Central memory CD8-positive, alpha-beta T cell (primary cell): ENCODE results near the gene FGF14.
"Not testable (repeated sequence)": the region's sequence is repeated elsewhere in the genome, so short reads cannot be mapped to it uniquely, and the experiment has no call there.

Source experiments
- ATAC-seq: fragments of 150-1000 bp; cut with Tn5 transposase; replicated peaks from 2 replicates; pipeline ENCODE4 v1.10.0; 2022; ENCODE audit warnings: mild to moderate bottlenecking, moderate FRiP score, moderate number of reproducible peaks; ENCODE audit not compliant: poor library complexity, severe bottlenecking; ENCODE audit errors: extremely low read depth
- DNase-seq, 2 donors: peaks; one replicate each; pipeline ENCODE4 v3.0.0; 2021; ENCODE audit warnings: low spot score in 2 of 2
- H3K27ac Mint-ChIP-seq: one replicate; pipeline ENCODE4 v1.8.0; 2022; ENCODE audit warnings: low read depth, mild to moderate bottlenecking, moderate library complexity, mixed read lengths
- H3K27me3 Mint-ChIP-seq: one replicate; pipeline ENCODE4 v1.8.0; 2022; ENCODE audit warnings: mixed read lengths
- H3K36me3 Mint-ChIP-seq: one replicate; pipeline ENCODE4 v1.8.0; 2022; ENCODE audit warnings: mild to moderate bottlenecking, moderate library complexity, mixed read lengths; ENCODE audit not compliant: insufficient read depth
- H3K4me1 Mint-ChIP-seq: one replicate; pipeline ENCODE4 v1.8.0; 2022; ENCODE audit warnings: mixed read lengths
- H3K4me3 Mint-ChIP-seq: one replicate; pipeline ENCODE4 v1.8.0; 2022; ENCODE audit warnings: mild to moderate bottlenecking, moderate library complexity, mixed read lengths
- H3K9me3 Mint-ChIP-seq: one replicate; pipeline ENCODE4 v1.8.0; 2022; ENCODE audit warnings: mixed read lengths

Gene FGF14

DNA sequence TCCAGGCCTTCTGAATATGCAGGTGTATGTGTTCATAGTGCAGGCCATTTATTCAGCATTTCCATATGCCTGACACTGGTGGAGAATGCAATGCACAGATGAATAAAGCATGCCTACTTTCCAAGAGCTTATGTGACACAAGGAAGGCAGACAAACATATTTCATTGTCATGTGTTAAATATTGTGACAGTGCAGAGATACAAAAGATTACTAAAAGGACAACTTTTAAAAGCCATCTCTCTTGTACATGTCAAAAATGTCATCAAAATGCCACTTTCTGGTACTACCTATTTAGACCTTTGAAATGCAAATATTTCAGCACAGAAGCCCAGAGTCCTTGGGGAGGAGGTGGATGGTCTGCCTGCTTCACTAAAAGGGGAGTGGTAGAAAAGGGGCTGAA is 254.5 kb downstream of the FGF14 start:
- H3K4me1 Mint-ChIP-seq, result no peaks in the 10 kb centered on the region
- no peak overlapping the region for H3K4me3 Mint-ChIP-seq
- H3K9me3 Mint-ChIP-seq, result no peaks in the 10 kb centered on the region
- DNase-seq, result no peak
- no peaks in the 10 kb centered on the region for H3K36me3 Mint-ChIP-seq
- H3K27ac Mint-ChIP-seq, result no peak overlapping the region
- no peaks in the 10 kb centered on the region for H3K27me3 Mint-ChIP-seq
- ATAC-seq, result no peak

DNA sequence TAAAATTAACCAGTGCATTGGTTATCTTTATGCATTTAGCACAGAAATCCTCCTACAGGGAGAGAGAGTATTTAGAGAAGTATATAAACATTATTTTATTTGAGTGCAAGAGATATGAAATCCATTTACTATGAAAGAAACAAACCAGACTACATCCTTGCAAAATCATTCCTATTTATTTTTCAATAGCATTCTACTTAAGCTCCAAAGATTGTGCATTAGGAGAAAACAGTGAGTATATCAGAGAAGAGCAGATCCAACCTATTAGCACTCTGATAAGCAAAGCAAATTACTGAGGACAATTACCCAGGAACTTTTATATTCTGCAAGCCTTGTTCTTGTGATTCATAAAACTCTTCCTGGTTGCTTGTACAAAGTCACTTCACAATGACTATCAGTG is 256.1 kb downstream of the FGF14 start:
- H3K36me3 Mint-ChIP-seq, result no peaks in the 10 kb centered on the region
- no peaks in the 10 kb centered on the region for H3K9me3 Mint-ChIP-seq
- H3K27me3 Mint-ChIP-seq, result no peaks in the 10 kb centered on the region
- DNase-seq, result no peak
- no peak overlapping the region for H3K4me3 Mint-ChIP-seq
- H3K27ac Mint-ChIP-seq, result no peak overlapping the region
- ATAC-seq, result no peak
- H3K4me1 Mint-ChIP-seq, result no peaks in the 10 kb centered on the region

DNA sequence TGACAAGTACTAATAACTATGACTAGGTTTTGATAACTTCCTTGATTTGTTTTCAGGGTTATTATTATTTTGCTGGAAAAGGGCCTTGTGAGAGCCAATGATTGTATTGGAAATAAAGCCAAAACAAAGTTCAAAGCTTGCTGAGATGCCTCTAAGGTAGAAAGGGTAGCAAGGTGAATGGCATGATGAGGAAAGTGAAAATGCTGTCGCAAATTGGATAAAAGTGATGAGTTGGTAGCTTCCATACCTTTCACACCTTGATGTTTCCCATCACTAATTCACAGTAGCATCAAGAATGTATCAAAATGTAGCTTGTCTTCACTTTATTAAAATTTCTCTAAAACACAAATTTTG is 259.4 kb downstream of the FGF14 start:
- Mint-ChIP-seq H3K4me3 (no peak overlapping the region), H3K27ac (no peak overlapping the region), H3K4me1 (no peaks in the 10 kb centered on the region), H3K36me3 (no peaks in the 10 kb centered on the region), H3K27me3 (no peaks in the 10 kb centered on the region), H3K9me3 (no peaks in the 10 kb centered on the region)
- no peak for DNase-seq
- no peak for ATAC-seq

DNA sequence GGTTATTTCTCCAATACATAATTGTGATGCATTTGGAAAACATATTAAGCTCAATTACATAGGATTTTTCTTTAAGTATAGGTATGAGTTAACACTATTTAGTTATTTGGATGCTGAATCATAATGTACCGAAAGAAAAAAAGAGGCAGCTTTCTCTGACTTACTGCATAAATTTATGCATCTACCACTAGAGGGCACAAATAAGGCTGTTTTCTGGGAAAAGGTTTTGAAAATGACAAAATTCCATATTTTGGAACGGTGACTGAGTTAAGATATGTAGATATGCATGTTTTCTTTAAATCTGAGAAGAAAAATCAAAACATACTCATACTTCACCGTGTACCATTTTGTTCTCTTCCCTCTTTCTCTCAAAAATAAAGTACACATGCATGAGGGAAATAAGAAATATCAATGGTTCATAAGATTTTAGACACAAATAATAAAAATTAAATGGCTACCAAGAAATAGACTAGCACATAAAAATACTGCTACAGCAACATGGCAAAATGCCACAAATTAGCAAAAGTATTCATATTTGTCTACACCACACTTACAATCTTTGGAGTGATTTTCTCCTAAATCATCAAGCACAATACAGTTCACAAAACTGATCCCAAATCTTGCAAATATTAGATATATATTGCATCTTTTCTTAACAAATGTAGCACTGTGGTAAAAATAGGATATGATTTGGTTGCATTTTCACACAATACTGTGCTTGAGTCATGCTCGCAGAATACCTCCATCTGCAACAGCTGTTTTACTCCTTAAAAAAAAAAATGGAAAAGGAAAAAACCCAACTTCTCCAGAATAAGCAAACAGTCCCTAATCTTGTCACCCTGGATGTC is 260.0 kb downstream of the FGF14 start:
- H3K4me3 Mint-ChIP-seq, result no peak overlapping the region
- H3K27ac Mint-ChIP-seq, result no peak overlapping the region
- H3K27me3 Mint-ChIP-seq, result no peaks in the 10 kb centered on the region
- DNase-seq (no peak), ATAC-seq (no peak)
- no peaks in the 10 kb centered on the region for H3K4me1 Mint-ChIP-seq
- H3K36me3 Mint-ChIP-seq, result no peaks in the 10 kb centered on the region
- H3K9me3 Mint-ChIP-seq, result no peaks in the 10 kb centered on the region

DNA sequence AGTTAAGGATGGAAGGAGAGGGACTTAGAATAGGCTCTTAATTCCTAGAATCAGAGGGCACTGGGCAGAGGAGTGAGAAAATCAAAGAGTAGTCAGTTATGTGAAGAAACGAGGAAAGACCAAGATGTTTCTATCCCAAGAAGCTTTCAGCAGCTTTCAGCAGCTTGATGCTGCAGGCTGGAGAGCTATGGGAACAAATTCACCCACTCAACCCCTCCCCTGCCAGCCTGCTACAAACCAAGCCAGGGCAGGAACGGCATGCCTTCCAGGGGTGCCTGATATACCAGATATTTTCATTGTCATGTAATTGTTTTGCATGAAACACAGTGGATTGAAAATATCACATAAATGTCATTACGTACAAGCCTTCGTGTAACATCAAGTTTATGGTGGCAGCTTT is 262.2 kb downstream of the FGF14 start:
- no peak for DNase-seq
- Mint-ChIP-seq H3K27ac (no peak overlapping the region), H3K4me3 (no peak overlapping the region), H3K36me3 (peaks cover 2% of the 10 kb centered on the region), H3K4me1 (no peaks in the 10 kb centered on the region), H3K27me3 (no peaks in the 10 kb centered on the region), H3K9me3 (no peaks in the 10 kb centered on the region)
- ATAC-seq, result no peak

DNA sequence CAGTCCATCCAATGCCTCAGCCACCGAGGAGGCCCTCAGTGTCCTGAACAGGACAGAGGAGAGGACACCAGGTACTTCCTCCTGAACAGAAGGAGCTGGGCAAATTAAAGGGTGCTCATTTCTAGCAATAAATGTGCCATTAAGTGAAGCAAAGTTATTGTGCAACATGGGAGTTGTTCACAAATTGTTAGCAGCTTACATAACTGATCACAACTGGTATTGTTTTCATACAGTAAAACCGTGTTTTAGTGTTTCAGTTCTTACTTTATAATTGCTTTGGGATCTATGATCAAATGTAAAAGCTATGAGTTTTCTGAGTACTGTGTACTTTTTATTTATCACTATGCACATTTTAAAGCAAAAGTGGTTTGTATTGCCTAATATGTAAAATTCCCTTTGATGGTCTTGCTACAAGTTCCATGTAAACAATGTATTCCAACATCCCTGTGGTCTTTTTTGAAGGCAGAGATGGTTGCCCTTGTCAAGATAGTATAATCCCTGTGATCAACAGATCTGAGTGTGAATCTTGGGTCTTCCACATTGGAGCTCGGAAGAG is 263.1 kb downstream of the FGF14 start:
- H3K4me3 Mint-ChIP-seq, result no peak overlapping the region
- no peaks in the 10 kb centered on the region for H3K9me3 Mint-ChIP-seq
- ATAC-seq, result no peak
- DNase-seq, result no peak
- H3K36me3 Mint-ChIP-seq, result peaks cover 2% of the 10 kb centered on the region
- H3K27me3 Mint-ChIP-seq, result no peaks in the 10 kb centered on the region
- H3K4me1 Mint-ChIP-seq, result no peaks in the 10 kb centered on the region
- no peak overlapping the region for H3K27ac Mint-ChIP-seq

DNA sequence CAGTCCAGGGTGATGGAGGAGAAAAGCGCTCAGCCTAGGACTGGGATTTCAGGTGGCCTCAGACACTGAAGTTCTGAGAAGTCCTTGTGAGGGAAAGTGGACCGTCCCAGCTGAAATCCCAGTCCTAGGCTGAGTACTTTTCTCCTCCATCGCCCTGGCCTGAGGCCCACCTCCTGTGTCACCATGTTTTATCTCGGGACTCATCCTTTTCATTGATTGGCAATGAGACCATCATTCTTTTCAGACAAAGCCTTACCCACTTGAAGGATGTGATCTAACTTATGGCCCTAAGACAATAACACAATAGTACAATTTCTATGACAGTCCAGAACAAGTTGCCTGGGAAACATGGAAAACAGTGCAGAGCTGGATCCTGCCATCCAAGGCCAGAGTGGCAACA is 263.9 kb downstream of the FGF14 start:
- H3K9me3 Mint-ChIP-seq, H3K4me3 Mint-ChIP-seq: not testable (repeated sequence)

DNA sequence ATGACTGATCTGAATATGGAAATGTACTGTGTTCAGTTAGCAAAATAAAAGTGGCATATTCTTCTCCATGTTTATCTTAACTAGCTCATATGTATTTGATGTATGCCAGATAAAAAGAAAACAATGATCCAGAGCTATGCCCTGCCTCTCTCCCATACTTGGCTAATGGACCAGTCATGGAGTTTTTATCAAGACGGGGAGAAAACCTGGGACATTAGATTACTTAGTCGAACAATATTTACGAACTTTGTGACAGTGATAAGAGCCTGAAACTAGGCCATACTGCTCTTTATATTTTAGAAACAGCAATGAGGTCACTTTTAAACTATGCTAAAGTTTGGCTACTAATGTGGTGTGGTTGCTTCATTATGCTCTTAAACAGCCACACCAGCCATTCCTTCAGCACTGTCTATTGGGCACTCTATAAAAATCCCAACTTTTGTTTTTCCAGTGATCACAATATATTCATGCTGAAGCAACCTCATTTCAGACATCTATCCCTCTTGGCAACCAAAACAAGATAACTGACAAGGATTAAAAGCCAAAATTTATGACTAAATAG is 265.0 kb downstream of the FGF14 start:
- peaks cover 2% of the 10 kb centered on the region for H3K36me3 Mint-ChIP-seq

More for the DNA sequence above, 263.9 kb downstream of the FGF14 start:
- H3K27me3 Mint-ChIP-seq, H3K27ac Mint-ChIP-seq, DNase-seq, ATAC-seq, H3K4me1 Mint-ChIP-seq, H3K36me3 Mint-ChIP-seq: not testable (repeated sequence)

DNA sequence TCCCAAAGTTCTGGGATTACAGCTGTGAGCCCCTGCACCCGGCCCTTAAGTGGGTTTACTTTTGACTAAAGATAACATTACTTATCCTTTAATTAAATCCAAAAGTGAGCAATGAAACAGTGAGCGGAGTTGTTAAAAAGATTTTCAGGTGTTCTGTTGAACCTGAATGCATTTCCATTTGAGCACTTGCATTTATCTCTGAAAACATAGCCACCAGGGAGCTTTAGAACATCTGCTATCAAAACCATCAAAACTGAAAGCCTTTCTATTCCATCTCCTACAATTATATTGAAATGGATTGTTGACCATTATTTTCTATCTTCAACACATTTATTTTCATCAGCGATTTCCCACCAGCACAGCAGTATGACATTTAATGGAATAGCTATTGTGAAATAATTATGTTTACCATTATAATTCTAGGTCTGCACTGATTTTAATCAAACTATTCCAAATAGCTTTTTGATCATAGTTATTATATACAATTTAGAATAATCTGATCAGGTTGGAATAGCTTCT is 269.0 kb downstream of the FGF14 start:
- DNase-seq, result no peak
- H3K4me1 Mint-ChIP-seq, result no peaks in the 10 kb centered on the region
- H3K9me3 Mint-ChIP-seq, result no peaks in the 10 kb centered on the region
- no peak overlapping the region for H3K4me3 Mint-ChIP-seq
- H3K27ac Mint-ChIP-seq, result no peak overlapping the region
- peaks cover 19% of the 10 kb centered on the region for H3K27me3 Mint-ChIP-seq
- ATAC-seq, result no peak
- peaks cover 2% of the 10 kb centered on the region for H3K36me3 Mint-ChIP-seq

More for the DNA sequence above, 265.0 kb downstream of the FGF14 start:
- Mint-ChIP-seq H3K4me1 (no peaks in the 10 kb centered on the region), H3K27me3 (peaks cover 4% of the 10 kb centered on the region), H3K4me3 (no peak overlapping the region), H3K9me3 (no peaks in the 10 kb centered on the region), H3K27ac (no peak overlapping the region)
- no peak for ATAC-seq
- DNase-seq, result no peak

DNA sequence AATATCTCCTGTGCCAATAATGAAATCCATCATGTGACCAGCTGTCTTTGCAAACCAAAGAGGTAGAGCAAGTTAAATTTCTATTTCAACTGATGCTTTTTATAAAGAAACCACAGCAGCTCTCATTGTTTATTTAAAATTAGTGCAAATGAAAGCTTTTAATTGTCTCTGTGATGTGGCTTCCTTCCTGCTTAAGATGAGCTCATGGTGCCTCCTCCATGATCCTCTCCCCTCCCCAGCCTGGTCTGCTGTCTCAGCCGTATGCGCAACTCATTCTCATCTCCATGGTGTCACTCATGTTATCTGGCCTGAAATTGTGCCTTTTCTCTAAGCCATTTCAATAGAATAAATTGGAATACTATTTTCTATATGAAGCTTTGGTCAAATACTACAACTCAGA is 270.6 kb downstream of the FGF14 start:
- Mint-ChIP-seq H3K27ac (no peak overlapping the region), H3K4me3 (no peak overlapping the region), H3K27me3 (peaks cover 19% of the 10 kb centered on the region), H3K4me1 (no peaks in the 10 kb centered on the region), H3K9me3 (no peaks in the 10 kb centered on the region), H3K36me3 (peaks cover 2% of the 10 kb centered on the region)
- DNase-seq (no peak), ATAC-seq (no peak)

DNA sequence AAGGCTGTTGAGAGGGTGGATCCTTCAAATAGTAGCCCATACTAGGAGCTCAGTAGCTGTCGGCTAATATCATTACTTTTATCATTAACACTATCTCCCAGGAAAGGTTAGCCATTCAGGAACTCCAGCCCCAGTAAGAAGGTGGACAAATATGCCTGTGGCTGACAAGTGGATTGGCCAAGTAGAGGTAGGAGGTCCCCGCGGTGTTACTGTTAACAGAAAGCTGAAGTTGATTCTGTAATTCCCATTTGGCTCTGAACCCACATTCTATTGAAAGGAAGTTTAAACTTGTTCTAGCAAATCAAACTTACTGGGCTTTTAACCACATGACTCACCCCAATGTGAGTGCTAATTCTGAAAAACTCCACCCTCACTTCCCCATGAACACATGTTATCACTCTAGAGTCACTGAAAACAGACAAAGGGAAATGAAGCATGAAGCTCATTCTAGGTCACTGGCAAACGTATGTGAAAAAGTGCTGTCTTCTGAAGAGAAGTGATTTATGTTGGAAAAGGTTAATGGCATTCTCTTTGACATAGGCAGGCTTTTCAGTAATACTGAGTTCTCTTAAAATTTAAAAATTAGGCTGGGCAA is 273.5 kb downstream of the FGF14 start:
- DNase-seq (no peak), ATAC-seq (no peak)
- peaks cover 19% of the 10 kb centered on the region for H3K27me3 Mint-ChIP-seq
- H3K36me3 Mint-ChIP-seq, result no peaks in the 10 kb centered on the region
- no peaks in the 10 kb centered on the region for H3K4me1 Mint-ChIP-seq
- no peak overlapping the region for H3K4me3 Mint-ChIP-seq
- no peak overlapping the region for H3K27ac Mint-ChIP-seq
- H3K9me3 Mint-ChIP-seq, result no peaks in the 10 kb centered on the region

DNA sequence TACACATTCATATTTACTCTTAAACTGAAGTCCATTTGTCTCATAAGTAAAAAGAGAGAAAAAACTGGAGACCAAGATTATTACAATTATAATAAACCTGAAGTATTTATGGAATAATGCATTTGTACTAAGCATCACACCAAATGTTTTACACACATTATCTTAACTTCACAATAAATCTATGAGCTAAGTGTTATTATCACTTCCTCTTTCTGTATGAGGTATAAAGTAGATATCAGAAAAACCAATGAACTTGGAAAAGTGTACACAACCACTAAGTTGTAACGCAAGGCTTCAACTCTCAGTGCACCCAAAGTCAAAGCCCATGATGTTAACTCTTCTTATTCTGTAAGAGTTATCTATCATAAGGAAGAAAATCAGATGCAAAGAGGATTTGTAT is 274.7 kb downstream of the FGF14 start:
- Mint-ChIP-seq H3K4me1 (no peaks in the 10 kb centered on the region), H3K27me3 (peaks cover 18% of the 10 kb centered on the region), H3K36me3 (no peaks in the 10 kb centered on the region), H3K9me3 (no peaks in the 10 kb centered on the region), H3K4me3 (no peak overlapping the region), H3K27ac (no peak overlapping the region)
- DNase-seq (no peak), ATAC-seq (no peak)

DNA sequence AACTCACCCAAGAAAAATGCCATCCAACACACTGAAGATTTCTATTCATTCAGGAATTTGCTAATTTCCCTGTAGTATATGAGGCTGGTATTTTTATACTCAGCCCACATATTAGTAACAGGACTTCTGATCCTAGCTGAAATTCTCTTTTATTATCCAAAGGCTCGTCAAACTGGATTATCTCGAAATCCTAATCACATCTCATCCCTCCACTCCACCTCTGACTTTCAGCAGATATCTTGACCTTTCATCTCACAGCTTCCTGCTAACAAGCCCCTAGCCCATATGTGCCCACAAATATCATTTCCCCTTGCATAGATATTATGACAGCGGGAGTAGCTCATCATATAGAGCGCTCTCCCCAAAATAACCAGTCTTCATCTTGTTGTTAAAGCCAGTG is 279.7 kb downstream of the FGF14 start:
- H3K4me3 Mint-ChIP-seq, result no peak overlapping the region
- ATAC-seq (no peak), DNase-seq (no peak)
- peaks cover 7% of the 10 kb centered on the region for H3K9me3 Mint-ChIP-seq
- H3K4me1 Mint-ChIP-seq, result no peaks in the 10 kb centered on the region
- no peaks in the 10 kb centered on the region for H3K27me3 Mint-ChIP-seq
- H3K36me3 Mint-ChIP-seq, result peaks cover 2% of the 10 kb centered on the region
- no peak overlapping the region for H3K27ac Mint-ChIP-seq
